ENCODE results near the gene CASZ1. TPM values are rescaled to one million over a fixed set of nuclear protein-coding genes. Genes with fewer than 3 reads are reported as not detected.

CASZ1 gene
- total and polyA plus RNA-seq, 2 donors (not counting 1 experiment from before 2014, with no cell fraction given) = 0.34 to 0.50 TPM

DNA sequence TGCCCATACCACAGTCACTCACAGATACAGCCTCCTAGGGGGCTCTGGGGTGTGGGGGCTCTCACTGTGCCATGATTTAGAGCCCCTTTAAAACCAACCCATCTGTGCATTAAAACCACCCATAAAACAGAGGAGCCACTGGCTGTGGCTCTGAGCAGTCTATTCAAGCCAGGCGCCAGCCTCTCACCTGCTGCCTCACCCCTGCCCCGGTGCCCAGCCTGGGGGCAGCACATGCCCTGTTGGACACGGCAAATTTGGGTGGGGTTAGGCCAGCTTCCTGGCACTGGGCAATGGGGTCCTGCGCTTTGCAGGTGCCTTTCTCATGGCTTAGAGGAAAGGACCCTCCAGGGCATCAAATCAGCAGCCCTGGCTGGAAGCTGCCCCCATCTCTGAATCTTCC is 73.1 kb downstream of the CASZ1 start:
- no peaks in the 10 kb centered on the region for H3K27me3 ChIP-seq (ENCODE audit: control insufficient read depth, insufficient read depth, low read length)
- no peaks in the 10 kb centered on the region for H4K20me1 ChIP-seq (ENCODE audit: control insufficient read depth, extremely low read depth, insufficient read depth, low read length)
- no peaks in the 10 kb centered on the region for H3K4me1 ChIP-seq (ENCODE audit: control insufficient read depth, extremely low read depth, insufficient read depth, low read length)

DNA sequence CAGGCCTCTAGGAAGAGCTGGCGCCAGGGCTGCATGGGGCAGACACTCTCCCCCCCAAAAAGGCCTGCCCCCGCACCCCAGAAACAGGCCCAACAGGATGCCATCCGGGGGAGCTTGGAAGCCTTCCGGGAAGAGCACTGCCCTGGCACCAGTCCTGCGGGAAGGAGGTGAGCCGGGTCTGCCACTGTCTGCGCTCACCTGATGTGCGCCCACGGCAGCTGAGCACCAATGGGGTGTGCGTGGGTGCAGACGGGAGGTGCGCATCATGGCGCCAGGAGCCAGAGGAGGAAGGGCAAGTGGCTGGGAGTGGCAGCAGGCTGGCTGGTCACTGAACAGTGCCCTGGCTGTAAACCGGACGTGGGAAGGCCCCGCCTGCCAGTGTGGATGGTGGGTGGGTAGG is 73.6 kb downstream of the CASZ1 start:
- no peak for TF ChIP-seq EZH2 (IDR thresholded peaks at IDR 0.05; ENCODE audit: low read length, missing control alignments)
- TF ChIP-seq, protein P1, sequence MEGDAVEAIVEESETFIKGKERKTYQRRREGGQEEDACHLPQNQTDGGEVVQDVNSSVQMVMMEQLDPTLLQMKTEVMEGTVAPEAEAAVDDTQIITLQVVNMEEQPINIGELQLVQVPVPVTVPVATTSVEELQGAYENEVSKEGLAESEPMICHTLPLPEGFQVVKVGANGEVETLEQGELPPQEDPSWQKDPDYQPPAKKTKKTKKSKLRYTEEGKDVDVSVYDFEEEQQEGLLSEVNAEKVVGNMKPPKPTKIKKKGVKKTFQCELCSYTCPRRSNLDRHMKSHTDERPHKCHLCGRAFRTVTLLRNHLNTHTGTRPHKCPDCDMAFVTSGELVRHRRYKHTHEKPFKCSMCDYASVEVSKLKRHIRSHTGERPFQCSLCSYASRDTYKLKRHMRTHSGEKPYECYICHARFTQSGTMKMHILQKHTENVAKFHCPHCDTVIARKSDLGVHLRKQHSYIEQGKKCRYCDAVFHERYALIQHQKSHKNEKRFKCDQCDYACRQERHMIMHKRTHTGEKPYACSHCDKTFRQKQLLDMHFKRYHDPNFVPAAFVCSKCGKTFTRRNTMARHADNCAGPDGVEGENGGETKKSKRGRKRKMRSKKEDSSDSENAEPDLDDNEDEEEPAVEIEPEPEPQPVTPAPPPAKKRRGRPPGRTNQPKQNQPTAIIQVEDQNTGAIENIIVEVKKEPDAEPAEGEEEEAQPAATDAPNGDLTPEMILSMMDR (conservative IDR thresholded peaks at IDR 0.05 in 1 of 2, IDR thresholded peaks at IDR 0.05 in 1 of 2; ENCODE audit: low read depth in 1 of 2, low read length in 2 of 2) = no peak
- Histone ChIP-seq H3K36me3 (ENCODE audit: control insufficient read depth, insufficient read depth, low read length) (no peaks in the 10 kb centered on the region), H3K4me3 (replicated peaks in 1 of 4; ENCODE audit: control extremely low read depth in 1 of 4, insufficient read depth in 1 of 4, low read depth in 3 of 4, low read length in 4 of 4) (no peak overlapping the region), H4K20me1 (ENCODE audit: control insufficient read depth, extremely low read depth, insufficient read depth, low read length) (no peaks in the 10 kb centered on the region), H3K9me3 (ENCODE audit: control insufficient read depth, insufficient read depth, low read depth, low read length) (no peaks in the 10 kb centered on the region), H3K27me3 (ENCODE audit: control insufficient read depth, insufficient read depth, low read length) (no peaks in the 10 kb centered on the region), H3K4me2 (ENCODE audit: extremely low read depth, insufficient read depth, low read length) (no peak overlapping the region), H3K79me2 (ENCODE audit: control insufficient read depth, insufficient read depth, low read length) (no peaks in the 10 kb centered on the region), H3K27ac (ENCODE audit: insufficient read depth, low read length) (no peak overlapping the region), H3K9ac (ENCODE audit: insufficient read depth, low read length) (no peak overlapping the region), H2AFZ (ENCODE audit: low read length) (no peak overlapping the region), H3K4me1 (ENCODE audit: control insufficient read depth, extremely low read depth, insufficient read depth, low read length) (no peaks in the 10 kb centered on the region)
- DNase-seq (ENCODE audit: low read depth in 2 of 2) = no peak

More for the DNA sequence above, 73.1 kb downstream of the CASZ1 start:
- no peak for DNase-seq (ENCODE audit: low read depth in 2 of 2)
- no peaks in the 10 kb centered on the region for H3K36me3 ChIP-seq (ENCODE audit: control insufficient read depth, insufficient read depth, low read length)
- H2AFZ ChIP-seq (ENCODE audit: low read length) = no peak overlapping the region
- H3K27ac ChIP-seq (ENCODE audit: insufficient read depth, low read length) = no peak overlapping the region
- H3K9ac ChIP-seq (ENCODE audit: insufficient read depth, low read length) = no peak overlapping the region
- H3K9me3 ChIP-seq (ENCODE audit: control insufficient read depth, insufficient read depth, low read depth, low read length) = no peaks in the 10 kb centered on the region
- TF ChIP-seq, protein P1 (conservative IDR thresholded peaks at IDR 0.05 in 1 of 2, IDR thresholded peaks at IDR 0.05 in 1 of 2; ENCODE audit: low read depth in 1 of 2, low read length in 2 of 2) = no peak
- TF ChIP-seq EZH2 (IDR thresholded peaks at IDR 0.05; ENCODE audit: low read length, missing control alignments) = no peak
- H3K79me2 ChIP-seq (ENCODE audit: control insufficient read depth, insufficient read depth, low read length) = no peaks in the 10 kb centered on the region
- H3K4me3 ChIP-seq (replicated peaks in 1 of 4; ENCODE audit: control extremely low read depth in 1 of 4, insufficient read depth in 1 of 4, low read depth in 3 of 4, low read length in 4 of 4) = no peak overlapping the region
- H3K4me2 ChIP-seq (ENCODE audit: extremely low read depth, insufficient read depth, low read length) = no peak overlapping the region

DNA sequence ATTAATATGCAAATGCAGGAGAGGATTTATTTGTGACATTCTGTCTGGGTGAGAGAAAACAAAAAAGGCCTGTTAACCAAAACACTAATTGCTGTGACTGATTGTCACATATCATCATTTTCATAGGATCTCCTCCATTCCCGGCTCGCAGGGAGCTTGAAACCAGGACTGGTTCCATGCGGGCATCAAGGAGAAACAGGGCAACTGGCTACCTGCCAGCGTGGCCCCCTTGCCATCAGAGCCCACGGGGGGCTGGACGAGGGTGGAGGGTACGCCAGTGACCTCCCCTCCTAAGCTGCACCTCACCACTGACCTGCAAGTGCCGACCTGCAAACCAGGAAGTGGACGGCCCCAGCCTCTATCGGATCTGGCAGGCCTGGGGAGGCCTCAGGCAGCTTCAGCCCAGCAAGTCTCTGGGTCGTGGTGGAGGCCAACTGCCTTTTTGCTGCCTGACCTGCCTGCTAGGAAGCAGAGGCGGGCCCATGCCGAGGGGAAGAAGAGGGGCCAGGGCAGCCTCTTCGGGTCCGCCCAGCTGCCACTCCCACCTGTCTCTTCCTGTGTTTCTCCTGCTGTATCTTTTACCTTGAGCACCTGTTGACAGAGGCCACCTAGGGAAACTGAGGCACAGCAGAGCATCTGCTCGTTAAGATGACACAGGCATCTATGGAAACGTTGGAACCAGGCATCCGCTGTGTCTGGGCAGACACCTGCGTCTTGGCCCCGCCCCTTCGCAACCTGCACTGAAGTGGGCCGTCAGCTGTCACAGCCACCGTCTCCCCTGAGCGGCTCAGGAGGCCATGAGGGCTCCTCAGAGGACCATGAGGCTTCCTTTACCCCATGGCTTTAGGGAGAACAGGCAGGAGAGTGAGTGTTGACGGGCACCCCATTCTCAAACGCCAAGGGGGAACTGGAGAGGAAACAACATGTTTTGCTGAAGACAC is 74.8 kb downstream of the CASZ1 start:
- no peak for DNase-seq (ENCODE audit: low read depth in 2 of 2)

More for the DNA sequence above, 74.8 kb downstream of the CASZ1 start:
- no peak overlapping the region for H3K27ac ChIP-seq (ENCODE audit: insufficient read depth, low read length)
- H3K79me2 ChIP-seq (ENCODE audit: control insufficient read depth, insufficient read depth, low read length) = no peaks in the 10 kb centered on the region
- TF ChIP-seq, protein P1 (conservative IDR thresholded peaks at IDR 0.05 in 1 of 2, IDR thresholded peaks at IDR 0.05 in 1 of 2; ENCODE audit: low read depth in 1 of 2, low read length in 2 of 2) = no peak
- TF ChIP-seq EZH2 (IDR thresholded peaks at IDR 0.05; ENCODE audit: low read length, missing control alignments) = no peak
- no peak overlapping the region for H3K9ac ChIP-seq (ENCODE audit: insufficient read depth, low read length)
- no peaks in the 10 kb centered on the region for H3K9me3 ChIP-seq (ENCODE audit: control insufficient read depth, insufficient read depth, low read depth, low read length)
- no peaks in the 10 kb centered on the region for H3K36me3 ChIP-seq (ENCODE audit: control insufficient read depth, insufficient read depth, low read length)
- H3K4me3 ChIP-seq (replicated peaks in 1 of 4; ENCODE audit: control extremely low read depth in 1 of 4, insufficient read depth in 1 of 4, low read depth in 3 of 4, low read length in 4 of 4) = no peak overlapping the region
- H3K4me2 ChIP-seq (ENCODE audit: extremely low read depth, insufficient read depth, low read length) = no peak overlapping the region
- H3K27me3 ChIP-seq (ENCODE audit: control insufficient read depth, insufficient read depth, low read length) = no peaks in the 10 kb centered on the region
- no peaks in the 10 kb centered on the region for H3K4me1 ChIP-seq (ENCODE audit: control insufficient read depth, extremely low read depth, insufficient read depth, low read length)
- H4K20me1 ChIP-seq (ENCODE audit: control insufficient read depth, extremely low read depth, insufficient read depth, low read length) = no peaks in the 10 kb centered on the region
- H2AFZ ChIP-seq (ENCODE audit: low read length) = no peak overlapping the region
